Measurements from ENCODE around the gene RBM47.

- no peak for TF ChIP-seq POLR2A (IDR thresholded peaks at IDR 0.05; ENCODE audit: low read depth, low read length)
- TF ChIP-seq TAF1 (IDR thresholded peaks at IDR 0.05; ENCODE audit: low read depth, low read length) = no peak
- no peak for TF ChIP-seq POLR2AphosphoS5 (IDR thresholded peaks at IDR 0.05; ENCODE audit: low read depth, low read length)
- peak; percentile 50 for TF ChIP-seq SPI1 (IDR thresholded peaks at IDR 0.05; ENCODE audit: low read depth, low read length)
Measured at GRCh38 chr4:40514497-40514951, 115.1 kb downstream of the RBM47 start.
